ENCODE results near the gene ECEL1.
"Not testable (repeated sequence)": the region's sequence is repeated elsewhere in the genome, so short reads cannot be mapped to it uniquely, and the experiment has no call there.

The ECEL1 gene

GRCh38 chr2:232460171-232460570, 27.5 kb downstream of the ECEL1 start:
- DNase-seq (ENCODE audit: low read depth in 1 of 2, low spot score in 1 of 2) = no peak

- no peak for DNase-seq (ENCODE audit: low read depth in 1 of 2, low spot score in 1 of 2)
Measured at GRCh38 chr2:232459419-232460035, 28.1 kb downstream of the ECEL1 start.

- no peak for DNase-seq (ENCODE audit: low read depth in 1 of 2, low spot score in 1 of 2)
Measured at GRCh38 chr2:232458661-232459418, 28.8 kb downstream of the ECEL1 start.

- no peak for DNase-seq (ENCODE audit: low read depth in 1 of 2, low spot score in 1 of 2)
Measured at GRCh38 chr2:232458051-232458660, 29.5 kb downstream of the ECEL1 start.

- DNase-seq (ENCODE audit: low read depth in 1 of 2, low spot score in 1 of 2) = no peak
Measured at GRCh38 chr2:232457121-232458011, 30.3 kb downstream of the ECEL1 start.

GRCh38 chr2:232456296-232457120, 31.1 kb downstream of the ECEL1 start:
- DNase-seq (ENCODE audit: low read depth in 1 of 2, low spot score in 1 of 2) = no peak

GRCh38 chr2:232455426-232456255, 32.0 kb downstream of the ECEL1 start, which contains the start of gene ALPI:
Gene ALPI (plus strand): TSS chr2:232456153. CDS start chr2:232456200, 47 bp downstream.
- no peak for DNase-seq (ENCODE audit: low read depth in 1 of 2, low spot score in 1 of 2)

- DNase-seq (ENCODE audit: low read depth in 1 of 2, low spot score in 1 of 2) = no peak
Measured at GRCh38 chr2:232454630-232455029, 33.0 kb downstream of the ECEL1 start.

- not testable (repeated sequence) for DNase-seq (ENCODE audit: low read depth in 1 of 2, low spot score in 1 of 2)
Measured at GRCh38 chr2:232451645-232452044, 36.0 kb downstream of the ECEL1 start.

GRCh38 chr2:232449964-232450363, 37.7 kb downstream of the ECEL1 start:
- no peak for DNase-seq (ENCODE audit: low read depth in 1 of 2, low spot score in 1 of 2)

- DNase-seq (ENCODE audit: low read depth in 1 of 2, low spot score in 1 of 2) = no peak
Measured at GRCh38 chr2:232448304-232448690, 39.3 kb downstream of the ECEL1 start.

GRCh38 chr2:232447638-232448303, 39.9 kb downstream of the ECEL1 start:
- DNase-seq (ENCODE audit: low read depth in 1 of 2, low spot score in 1 of 2) = no peak

GRCh38 chr2:232447091-232447620, 40.5 kb downstream of the ECEL1 start:
- DNase-seq (ENCODE audit: low read depth in 1 of 2, low spot score in 1 of 2) = no peak

GRCh38 chr2:232446266-232446777, 41.3 kb downstream of the ECEL1 start:
- not testable (repeated sequence) for DNase-seq (ENCODE audit: low read depth in 1 of 2, low spot score in 1 of 2)

GRCh38 chr2:232445149-232445885, 42.3 kb downstream of the ECEL1 start:
- DNase-seq (ENCODE audit: low read depth in 1 of 2, low spot score in 1 of 2) = not testable (repeated sequence)

GRCh38 chr2:232444409-232445148, 43.1 kb downstream of the ECEL1 start:
- DNase-seq (ENCODE audit: low read depth in 1 of 2, low spot score in 1 of 2) = peak in 1 of 2 donors; percentile 39

Data from activated T-helper 1 cell treated with anti-CD3 and anti-CD28 coated beads, Interleukin-2, amount 50 U/mL, for 16 hours (primary cell).